Activated CD8-positive, alpha-beta memory T cell treated with anti-CD3 and anti-CD28 coated beads, Interleukin-2, amount 50 U/mL, for 24 hours (primary cell): ENCODE data around the gene COL20A1.

ENCODE experiments used
- DNase-seq: peaks from one replicate; pipeline ENCODE4 v3.0.0-alpha.2; 2020; ENCODE audit errors: extremely low read depth

The COL20A1 gene

DNA sequence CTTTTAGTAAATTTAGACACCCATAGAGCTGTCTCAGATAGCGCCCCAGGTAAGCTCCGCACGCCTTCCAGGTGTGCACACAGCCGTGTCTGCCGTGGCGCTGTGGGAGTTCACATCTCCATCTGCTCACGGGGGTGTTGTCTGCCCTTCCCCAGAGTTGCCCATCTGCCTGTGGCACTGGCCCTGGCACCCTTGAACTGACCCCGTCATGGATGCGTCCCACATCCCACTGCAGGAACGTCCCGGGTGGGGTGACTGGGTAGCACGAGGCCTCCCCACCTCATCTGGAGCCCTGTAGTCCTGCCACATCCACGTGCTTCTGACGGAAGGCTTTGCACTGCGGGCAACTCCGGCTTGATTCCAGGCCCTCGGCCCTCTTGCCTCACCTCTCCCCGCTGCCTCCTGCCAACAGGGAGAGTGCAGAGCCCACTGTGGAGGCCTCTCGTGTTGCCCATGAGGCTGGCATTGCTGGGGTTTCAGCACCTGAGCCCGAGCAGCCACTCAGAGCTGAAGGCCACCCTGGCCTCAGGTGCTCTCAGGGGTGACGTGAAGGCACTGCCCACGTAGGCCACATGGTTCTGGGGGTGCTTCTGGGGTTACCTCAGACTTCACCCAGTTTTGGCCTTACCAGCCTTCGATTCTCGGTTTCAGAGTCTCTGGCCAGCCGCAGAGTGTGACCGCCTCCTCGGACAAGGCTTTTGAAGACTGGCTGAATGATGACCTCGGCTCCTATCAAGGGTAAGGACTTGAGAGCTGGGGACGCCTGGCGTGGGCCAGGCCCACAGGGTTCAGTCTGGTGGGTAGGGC lies 15.3 kb upstream of the COL20A1 start:
- DNase-seq = no peak

DNA sequence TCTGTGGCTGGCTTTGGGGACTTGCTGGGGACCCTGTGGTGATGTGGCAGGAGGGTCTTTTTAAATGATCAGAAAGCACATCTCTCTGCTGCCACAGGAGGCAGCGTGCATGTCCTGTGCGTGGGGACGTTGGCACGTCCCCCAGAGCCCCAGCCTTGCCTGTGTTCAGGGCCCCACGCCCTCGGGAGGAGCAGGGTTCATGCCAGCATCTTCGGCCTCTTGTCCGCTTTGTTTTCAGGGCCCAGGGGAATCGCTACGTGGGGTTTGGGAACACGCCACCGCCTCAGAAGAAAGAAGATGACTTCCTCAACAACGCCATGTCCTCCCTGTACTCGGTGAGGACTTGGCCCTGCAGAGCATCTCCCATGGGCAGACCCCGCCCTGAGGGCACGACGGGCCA lies 14.3 kb upstream of the COL20A1 start:
- DNase-seq = no peak

DNA sequence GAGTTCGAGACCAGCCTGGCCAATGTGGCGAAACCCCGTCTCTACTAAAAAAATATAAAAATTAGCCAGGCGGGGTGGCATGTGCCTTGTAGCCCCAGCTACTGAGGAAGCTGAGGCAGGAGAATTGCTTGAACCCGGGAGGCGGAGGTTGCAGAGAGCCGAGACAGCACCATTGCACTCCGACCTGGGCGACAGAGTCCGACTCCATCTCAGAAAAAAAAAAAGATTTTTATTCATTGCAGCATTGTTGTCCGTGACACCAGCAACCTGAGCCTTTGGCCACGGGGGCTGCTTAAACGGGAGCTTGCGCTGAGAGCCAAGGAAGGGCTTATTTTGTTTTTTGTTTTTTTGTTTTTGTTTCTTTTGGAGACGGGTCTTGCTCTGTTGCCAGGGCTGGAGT lies 13.1 kb upstream of the COL20A1 start:
- DNase-seq = no peak

DNA sequence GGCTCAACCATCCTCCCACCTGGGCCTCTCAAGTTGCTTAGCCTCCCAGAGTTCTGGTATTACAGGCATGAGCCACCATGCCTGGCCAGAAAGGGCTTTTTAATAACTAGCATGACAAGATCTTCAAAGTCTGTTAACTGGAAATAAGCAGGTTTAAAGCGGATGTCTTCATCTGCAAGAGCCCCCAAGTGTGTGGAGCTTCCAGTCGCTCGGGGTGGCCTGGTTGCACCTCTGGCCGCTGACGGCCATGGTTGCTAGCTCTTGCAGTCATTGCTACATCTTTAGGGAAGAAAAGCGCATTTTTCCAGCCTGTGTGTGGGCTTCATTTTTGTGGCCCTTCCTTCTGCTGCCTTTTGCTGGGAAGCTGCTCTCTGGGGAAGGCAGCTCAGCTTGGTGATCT lies 12.6 kb upstream of the COL20A1 start:
- DNase-seq = no peak

DNA sequence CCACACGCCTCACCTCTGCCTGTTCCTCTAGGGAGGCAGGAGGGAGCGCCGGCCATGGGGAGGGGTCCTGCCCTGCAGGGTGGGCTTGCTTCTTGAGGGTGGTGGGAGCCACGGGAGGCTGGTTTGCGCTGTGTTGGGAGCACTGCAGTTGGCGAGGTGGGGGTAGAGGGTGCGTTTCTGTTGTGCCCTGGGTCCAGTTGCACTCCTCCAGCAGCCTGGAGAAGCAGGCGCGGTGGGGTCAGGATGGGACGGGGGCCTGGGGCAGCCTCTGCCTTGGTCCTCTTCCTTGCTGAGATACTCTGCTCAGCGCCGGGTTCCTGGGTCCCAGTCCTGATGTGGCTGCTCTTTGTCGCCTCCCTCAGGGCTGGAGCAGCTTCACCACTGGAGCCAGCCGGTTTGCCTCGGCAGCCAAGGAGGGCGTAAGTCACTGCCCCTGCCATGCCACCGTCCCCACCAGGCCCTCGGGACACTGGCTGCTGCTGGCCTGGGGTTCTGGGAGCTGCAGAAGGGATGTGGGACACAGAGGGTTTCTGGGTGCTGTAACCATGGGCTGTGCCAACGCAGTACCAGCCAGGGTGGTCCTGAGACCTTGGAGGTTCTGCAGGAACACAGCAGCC lies 11.9 kb upstream of the COL20A1 start:
- DNase-seq = no peak

GRCh38 chr20:63281742-63282665 lies 11.0 kb upstream of the COL20A1 start:
- no peak for DNase-seq

DNA sequence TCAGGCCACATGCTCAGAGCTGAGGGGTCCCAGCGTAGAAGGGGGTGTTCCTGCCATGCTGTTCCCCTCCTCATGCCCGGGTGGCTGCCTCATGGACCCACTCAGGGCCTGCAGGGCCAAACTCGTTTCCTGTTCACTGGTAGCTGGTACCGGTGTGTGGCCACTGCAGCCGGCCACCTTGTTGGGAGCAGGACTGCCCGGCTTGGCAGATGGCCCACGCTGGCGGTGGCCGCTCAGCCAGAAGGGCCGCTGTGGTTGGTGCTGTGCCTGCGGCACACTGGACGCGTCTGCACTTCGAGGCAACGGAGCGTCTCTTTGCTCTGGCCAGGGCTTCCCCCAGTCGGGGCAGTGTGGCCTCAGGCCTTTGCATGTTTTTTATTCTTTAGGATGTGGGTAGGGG lies 10.0 kb upstream of the COL20A1 start:
- DNase-seq = no peak

DNA sequence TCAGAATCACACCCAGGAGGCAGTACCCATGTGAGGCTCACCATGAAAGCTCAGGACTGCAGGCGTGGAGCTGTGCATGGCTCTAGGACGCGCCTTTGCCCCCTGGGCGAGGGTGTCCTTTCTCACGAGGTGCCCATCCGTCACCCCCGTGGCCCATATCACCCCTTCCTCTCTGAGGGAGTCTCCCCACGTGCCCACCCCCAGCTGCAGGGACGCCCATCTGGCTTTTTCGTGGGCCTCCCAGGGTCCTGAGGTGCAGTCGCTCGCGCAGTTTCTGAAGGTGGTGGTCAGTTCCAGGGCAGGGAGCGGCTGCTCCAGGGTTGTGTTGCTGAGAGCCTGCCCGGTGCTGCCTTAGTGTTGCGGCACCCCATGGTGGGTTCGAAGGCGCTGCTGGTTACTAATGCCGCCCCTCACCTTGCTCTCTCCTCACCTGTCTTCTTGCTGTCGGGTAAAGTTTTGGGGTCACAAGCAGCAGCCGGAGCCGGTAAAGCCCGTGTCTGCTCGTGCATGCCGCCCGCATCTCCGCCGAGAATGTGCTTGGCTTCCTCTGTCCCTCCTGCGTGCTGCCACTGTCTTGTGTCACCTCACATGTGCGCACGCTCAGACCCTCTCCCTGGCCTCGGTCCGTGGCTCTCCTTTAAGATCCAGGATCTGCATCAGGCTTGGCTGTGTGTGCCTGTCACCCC lies 9.4 kb upstream of the COL20A1 start:
- no peak for DNase-seq

- no peak for DNase-seq
Observed at GRCh38 chr20:63284083-63284440, 8.9 kb upstream of the COL20A1 start.

DNA sequence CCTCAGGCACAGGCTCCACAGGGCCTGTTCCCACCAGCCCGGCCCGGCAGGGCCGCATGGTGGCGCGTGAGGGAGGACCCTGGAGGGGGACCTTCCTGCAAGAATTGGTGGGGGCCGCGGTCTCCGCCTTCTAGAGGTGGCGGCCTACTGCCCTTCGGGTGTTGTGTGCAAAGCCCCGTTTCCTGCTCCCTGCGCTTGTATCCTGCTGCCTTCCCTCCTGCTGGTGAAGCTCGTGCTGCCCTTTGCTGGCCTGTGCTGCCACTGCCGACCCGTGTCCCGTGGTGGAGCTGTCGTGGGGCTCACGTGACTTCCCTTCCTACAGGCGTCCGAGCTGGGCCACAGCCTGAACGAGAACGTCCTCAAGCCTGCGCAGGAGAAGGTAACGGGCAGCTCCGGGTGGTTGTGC lies 8.4 kb upstream of the COL20A1 start:
- no peak for DNase-seq

DNA sequence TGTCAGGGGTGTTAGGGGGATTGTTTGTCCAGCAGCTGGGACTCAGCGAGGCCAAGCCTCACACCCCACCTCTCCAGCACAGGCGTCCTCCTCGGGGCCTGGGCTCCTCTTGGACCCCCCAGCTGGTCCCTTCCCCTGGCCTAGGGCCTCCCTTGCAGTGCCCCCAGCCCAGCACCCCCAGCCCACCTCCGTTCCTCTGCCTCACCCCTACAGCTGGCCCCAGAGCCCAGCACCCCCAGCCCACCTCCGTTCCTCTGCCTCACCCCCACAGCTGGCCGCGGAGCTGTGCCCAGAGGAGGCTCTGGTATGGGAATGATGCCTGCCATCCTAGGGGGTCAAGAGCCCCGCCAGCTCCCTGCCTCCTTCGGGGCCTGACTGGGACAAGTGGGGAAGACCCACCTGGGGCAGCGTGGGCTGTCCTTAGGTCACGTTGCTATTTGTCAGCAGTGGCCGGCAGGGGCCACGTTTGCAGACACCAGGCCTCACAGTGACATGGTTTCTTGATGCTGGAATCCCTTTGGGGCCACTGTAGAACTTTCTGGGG lies 7.9 kb upstream of the COL20A1 start:
- no peak for DNase-seq

GRCh38 chr20:63285636-63286615 lies 7.1 kb upstream of the COL20A1 start:
- DNase-seq = no peak

DNA sequence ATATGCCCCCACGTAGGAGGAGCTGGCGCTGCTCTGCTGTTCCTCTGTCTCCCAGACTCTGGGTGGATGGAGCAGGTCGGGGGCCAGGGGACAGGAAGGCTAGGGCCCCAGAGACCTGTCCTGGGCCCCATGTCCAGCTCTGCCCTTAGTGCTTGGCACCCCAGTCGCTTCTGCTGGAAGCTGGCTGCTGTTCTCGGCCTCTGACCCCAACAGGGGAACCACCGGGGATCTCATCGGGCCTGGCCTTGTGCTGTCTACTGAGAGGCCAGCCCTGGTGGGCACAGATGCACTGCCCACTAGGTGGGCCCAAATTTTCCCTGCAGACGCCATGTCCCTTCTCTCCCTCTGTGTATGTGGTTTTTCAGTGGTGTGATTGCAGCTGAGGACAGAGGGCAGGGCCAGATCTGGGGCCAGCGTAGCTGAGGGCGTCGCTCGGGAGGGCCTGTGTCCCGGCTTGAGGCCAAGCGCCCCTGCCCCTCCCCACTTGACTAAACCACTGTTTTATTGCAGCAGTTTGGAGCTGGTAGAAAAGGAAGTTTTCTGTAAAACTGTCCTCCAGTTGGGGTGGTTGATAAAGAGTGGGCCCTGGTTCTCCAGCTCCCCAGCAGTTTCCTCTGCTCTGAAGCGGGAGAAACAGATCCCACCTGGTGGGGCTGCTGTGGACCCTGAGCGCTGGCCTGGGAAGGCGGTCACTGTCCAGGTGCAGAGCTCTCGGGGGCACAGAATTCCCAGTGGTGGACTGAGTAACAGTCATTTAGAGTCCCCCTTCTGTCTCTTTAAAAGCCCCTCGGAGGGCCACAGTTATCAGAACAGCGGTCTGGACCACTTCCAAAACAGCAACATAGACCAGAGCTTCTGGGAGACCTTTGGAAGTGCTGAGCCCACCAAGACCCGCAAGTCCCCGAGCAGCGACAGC lies 5.9 kb upstream of the COL20A1 start:
- DNase-seq = no peak

DNA sequence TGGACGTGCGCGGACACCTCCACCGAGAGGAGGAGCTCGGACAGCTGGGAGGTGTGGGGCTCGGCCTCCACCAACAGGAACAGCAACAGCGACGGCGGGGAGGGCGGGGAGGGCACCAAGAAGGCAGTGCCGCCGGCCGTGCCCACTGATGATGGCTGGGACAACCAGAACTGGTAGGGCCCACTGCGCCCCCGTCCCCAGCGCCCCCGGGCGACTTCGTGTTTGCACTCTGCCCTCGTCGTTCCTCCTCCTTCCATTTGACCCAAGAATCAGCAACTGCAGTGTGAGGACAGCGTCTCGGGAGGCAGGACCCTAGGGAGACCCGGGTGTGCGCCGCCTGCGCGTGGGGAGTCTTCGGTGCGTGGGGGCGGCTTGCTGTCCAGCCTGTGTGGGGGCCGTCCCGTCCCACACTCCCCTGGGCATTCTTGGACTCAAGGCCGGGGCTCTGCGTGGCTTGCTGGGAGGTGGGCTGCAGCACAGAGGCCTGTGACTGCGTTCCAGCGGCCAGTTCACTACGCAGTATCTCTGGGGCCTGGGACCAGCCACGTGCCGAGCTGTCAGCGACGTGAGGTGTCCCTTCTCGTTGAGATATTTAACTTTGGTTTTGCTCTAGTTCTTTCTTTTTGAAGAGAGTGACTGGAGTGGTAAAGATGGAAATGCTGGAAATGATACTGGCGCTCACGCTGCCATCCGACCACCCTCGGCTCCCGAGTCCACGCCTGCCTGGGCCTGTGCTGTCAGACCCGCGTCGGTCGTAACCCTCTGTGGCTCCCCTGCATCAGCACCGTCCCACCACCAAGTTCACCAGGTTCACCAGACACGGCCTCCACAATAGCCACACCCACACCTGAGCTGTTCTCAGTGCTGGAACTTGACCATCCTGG lies 5.0 kb upstream of the COL20A1 start:
- DNase-seq = no peak

DNA sequence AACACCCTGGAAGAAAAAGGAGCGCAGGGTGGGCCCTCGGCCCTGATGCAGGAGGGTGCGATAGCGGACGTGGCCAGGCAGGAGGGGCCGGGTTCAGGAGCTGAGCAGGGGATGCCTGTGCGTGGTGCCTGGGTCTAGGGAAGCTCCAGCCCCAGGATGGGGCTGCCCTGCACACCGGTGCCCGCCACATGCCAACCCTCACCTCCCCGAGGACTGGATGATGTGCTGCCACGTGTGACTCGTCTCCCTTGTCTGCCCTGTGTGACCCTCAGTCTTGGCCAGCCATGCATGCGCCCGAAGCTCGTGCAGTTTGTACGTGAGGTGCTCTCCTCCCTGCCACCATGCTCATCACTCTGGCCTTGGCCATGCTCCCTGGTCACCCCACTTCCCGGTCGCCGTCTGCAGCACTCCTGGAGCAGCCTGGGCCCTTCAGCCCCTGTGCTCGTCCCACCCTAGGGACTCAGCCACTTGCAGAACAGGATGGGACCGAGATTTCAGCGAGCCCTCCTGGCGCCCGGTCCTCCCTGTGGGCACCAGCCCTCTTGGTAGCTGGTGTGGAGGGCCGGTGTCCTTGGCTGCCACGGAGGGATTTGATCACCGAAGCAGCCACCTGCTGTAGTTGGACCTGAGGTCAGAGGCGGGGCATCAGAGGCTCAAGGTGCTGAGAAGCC lies 4.3 kb upstream of the COL20A1 start:
- no peak for DNase-seq

GRCh38 chr20:63289311-63290135 lies 3.5 kb upstream of the COL20A1 start:
- no peak for DNase-seq

GRCh38 chr20:63290136-63290676 lies 2.8 kb upstream of the COL20A1 start:
- DNase-seq = no peak
